ENCODE data around the gene SEMA6B. TPM values are rescaled to one million over a fixed set of nuclear protein-coding genes. Genes with fewer than 3 reads are reported as not detected.
A peak's percentile ranks its signal among the peaks of the same experiment; 100 is the strongest.

The SEMA6B gene
- total RNA-seq, 1 donor from 2014 or later: 6.9 TPM

DNA sequence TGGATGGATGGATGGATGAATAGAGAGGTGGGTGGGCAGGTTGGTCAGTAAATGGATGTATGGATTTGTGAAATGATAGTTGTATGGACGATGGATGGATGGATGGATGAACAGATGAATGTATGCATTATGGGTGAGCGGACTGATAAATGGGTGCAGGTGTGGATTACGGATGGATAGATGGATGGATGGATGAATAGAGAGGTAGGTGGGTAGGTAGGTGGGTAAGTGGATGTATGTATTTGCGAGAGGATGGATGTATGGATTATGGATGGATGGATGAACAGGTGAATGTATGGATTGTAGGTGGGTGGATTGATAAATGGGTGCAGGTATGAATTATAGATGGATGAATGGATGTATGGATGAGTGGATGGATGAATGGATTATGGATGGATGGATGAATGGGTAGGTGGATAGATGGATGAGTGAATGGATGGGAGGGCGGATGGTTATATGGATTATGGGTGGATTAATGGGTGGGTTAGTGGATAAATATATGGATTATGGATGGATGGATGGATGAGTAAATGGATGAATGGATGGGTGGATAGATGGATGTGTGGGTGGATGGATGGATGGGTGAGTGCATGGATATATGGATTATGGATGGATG is 42.8 kb upstream of the SEMA6B start:
- Mint-ChIP-seq H3K36me3 (no peaks in the 10 kb centered on the region), H3K4me3 (no peak overlapping the region), H3K9me3 (no peaks in the 10 kb centered on the region), H3K27me3 (ENCODE audit: low read depth) (peaks cover 31% of the 10 kb centered on the region), H3K4me1 (peaks cover 3% of the 10 kb centered on the region), H3K27ac (no peak overlapping the region)
- TF ChIP-seq, protein P1, sequence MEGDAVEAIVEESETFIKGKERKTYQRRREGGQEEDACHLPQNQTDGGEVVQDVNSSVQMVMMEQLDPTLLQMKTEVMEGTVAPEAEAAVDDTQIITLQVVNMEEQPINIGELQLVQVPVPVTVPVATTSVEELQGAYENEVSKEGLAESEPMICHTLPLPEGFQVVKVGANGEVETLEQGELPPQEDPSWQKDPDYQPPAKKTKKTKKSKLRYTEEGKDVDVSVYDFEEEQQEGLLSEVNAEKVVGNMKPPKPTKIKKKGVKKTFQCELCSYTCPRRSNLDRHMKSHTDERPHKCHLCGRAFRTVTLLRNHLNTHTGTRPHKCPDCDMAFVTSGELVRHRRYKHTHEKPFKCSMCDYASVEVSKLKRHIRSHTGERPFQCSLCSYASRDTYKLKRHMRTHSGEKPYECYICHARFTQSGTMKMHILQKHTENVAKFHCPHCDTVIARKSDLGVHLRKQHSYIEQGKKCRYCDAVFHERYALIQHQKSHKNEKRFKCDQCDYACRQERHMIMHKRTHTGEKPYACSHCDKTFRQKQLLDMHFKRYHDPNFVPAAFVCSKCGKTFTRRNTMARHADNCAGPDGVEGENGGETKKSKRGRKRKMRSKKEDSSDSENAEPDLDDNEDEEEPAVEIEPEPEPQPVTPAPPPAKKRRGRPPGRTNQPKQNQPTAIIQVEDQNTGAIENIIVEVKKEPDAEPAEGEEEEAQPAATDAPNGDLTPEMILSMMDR (IDR thresholded peaks at IDR 0.05; ENCODE audit: unreplicated experiment): no peak
- DNase-seq (ENCODE audit: low spot score in 2 of 2, unreplicated experiment in 2 of 2): no peak

DNA sequence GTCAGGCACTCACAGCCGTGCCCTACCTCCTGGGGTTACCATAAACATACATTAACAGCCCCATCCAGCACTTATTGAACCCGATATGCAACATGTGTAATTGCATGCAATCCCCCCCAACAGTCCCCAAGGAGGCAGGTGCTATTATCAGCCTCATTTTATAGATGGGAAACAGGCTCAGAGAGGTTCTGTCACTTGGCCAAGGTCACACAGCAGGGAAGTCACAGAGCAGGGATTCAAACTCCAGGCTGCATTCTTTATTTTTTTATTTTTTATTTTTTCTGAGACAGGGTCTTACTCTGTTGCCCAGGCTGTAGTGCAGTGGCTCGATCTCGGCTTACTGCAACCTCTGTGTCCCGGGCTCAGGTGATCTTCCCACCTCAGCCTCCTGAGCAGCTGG is 41.4 kb upstream of the SEMA6B start:
- H3K27me3 Mint-ChIP-seq (ENCODE audit: low read depth): peaks cover 37% of the 10 kb centered on the region

DNA sequence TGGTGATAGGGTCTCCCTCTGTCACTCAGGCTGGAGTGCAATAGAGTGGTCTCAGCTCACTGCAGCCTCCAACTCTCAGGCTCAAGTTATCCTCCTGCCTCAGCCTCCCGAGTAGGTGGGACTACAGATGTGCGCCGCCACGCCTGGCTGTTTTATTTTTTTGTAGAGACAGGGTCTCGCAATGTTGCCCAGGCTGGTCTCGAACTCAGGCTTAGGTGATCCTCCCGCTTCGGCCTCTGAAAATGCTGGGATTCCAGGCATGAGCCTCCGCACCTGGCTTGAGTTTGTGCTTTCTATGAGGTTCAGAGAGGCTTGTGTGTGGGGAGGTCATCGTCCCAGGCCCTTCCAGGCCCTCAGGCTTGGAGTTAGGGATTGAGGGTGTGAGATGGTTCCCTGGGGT is 40.6 kb upstream of the SEMA6B start:
- peaks cover 3% of the 10 kb centered on the region for H3K4me1 Mint-ChIP-seq
- TF ChIP-seq, protein P1 (IDR thresholded peaks at IDR 0.05; ENCODE audit: unreplicated experiment): no peak
- H3K27me3 Mint-ChIP-seq (ENCODE audit: low read depth): peaks cover 38% of the 10 kb centered on the region
- H3K4me3 Mint-ChIP-seq: no peak overlapping the region
- no peaks in the 10 kb centered on the region for H3K36me3 Mint-ChIP-seq
- H3K27ac Mint-ChIP-seq: no peak overlapping the region
- no peak for DNase-seq (ENCODE audit: low spot score in 2 of 2, unreplicated experiment in 2 of 2)
- H3K9me3 Mint-ChIP-seq: no peaks in the 10 kb centered on the region

More for the DNA sequence above, 41.4 kb upstream of the SEMA6B start:
- Mint-ChIP-seq H3K4me3 (no peak overlapping the region), H3K36me3 (no peaks in the 10 kb centered on the region), H3K9me3 (no peaks in the 10 kb centered on the region), H3K27ac (no peak overlapping the region), H3K4me1 (peaks cover 3% of the 10 kb centered on the region)
- TF ChIP-seq, protein P1 (IDR thresholded peaks at IDR 0.05; ENCODE audit: unreplicated experiment): no peak
- no peak for DNase-seq (ENCODE audit: low spot score in 2 of 2, unreplicated experiment in 2 of 2)

DNA sequence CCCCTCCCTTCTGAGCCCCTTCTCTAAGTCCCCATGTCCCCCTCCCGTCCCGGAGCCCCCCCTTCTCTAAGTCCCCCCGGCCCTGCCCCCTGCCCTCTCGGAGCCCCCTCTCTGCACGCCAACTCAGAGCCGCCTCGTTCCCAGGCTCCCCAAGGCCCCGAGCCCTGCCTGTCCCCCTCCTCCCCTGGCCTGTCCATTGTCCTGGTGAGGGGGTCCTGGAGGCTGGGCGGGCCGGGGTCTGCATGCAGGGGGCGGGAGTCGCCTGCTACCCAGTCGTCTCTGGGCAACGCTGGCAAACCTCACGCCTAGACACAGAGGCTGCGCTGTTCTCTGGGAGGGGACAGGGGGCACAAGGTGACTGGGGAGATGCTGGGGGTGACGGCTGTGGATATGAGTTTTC is 39.2 kb upstream of the SEMA6B start:
- H3K27ac Mint-ChIP-seq: no peak overlapping the region
- no peaks in the 10 kb centered on the region for H3K36me3 Mint-ChIP-seq
- TF ChIP-seq, protein P1 (IDR thresholded peaks at IDR 0.05; ENCODE audit: unreplicated experiment): no peak
- H3K4me1 Mint-ChIP-seq: peaks cover 3% of the 10 kb centered on the region
- H3K4me3 Mint-ChIP-seq: peak overlapping the region; percentile 49
- H3K27me3 Mint-ChIP-seq (ENCODE audit: low read depth): peaks cover 45% of the 10 kb centered on the region
- no peaks in the 10 kb centered on the region for H3K9me3 Mint-ChIP-seq
- DNase-seq (ENCODE audit: low spot score in 2 of 2, unreplicated experiment in 2 of 2): no peak

DNA sequence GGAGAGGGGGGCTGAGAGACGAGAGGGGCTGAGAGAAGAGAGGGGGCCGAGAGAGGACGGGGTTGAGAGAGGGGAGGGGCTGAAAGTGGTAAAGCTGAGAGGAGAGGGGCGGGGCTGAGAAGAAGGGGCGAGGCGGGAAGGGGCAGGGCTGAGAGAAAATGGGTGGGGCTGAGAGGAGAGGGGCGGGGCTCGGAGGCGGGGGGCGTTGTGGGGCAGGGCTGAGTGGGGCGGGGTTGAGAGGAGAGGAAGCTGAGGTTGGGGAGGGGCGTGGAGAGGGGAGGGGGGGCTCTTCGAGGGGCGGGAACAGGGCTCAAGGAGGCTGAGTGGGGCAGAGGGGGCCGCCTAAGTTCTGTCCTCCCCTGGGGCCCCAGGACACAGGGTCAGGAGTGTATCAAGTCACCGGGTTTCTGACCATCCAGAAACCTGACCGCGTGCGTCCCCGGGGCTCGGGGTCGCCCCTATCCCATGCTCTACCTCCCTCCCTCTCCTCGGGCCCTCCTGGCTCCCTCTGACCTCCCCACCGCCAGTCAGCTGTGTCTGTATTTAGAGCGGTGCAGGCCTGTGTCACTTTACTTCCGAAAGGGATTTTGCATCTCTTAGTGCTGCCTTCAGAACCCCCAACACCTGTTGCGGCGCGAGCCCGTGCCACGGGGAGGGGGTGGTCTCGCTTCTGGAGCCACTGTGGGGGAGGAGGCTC is 38.6 kb upstream of the SEMA6B start:
- H3K27me3 Mint-ChIP-seq (ENCODE audit: low read depth): peaks cover 45% of the 10 kb centered on the region
- no peaks in the 10 kb centered on the region for H3K36me3 Mint-ChIP-seq
- peak overlapping the region; percentile 49 for H3K4me3 Mint-ChIP-seq
- no peak for DNase-seq (ENCODE audit: low spot score in 2 of 2, unreplicated experiment in 2 of 2)
- H3K4me1 Mint-ChIP-seq: peaks cover 3% of the 10 kb centered on the region
- no peaks in the 10 kb centered on the region for H3K9me3 Mint-ChIP-seq
- TF ChIP-seq, protein P1 (IDR thresholded peaks at IDR 0.05; ENCODE audit: unreplicated experiment): no peak
- no peak overlapping the region for H3K27ac Mint-ChIP-seq
